HG03060 (cell line): ENCODE results near the gene PCDHAC1.
"Not testable (repeated sequence)": the region's sequence is repeated elsewhere in the genome, so short reads cannot be mapped to it uniquely, and the experiment has no call there.

ENCODE experiments used
- ATAC-seq: cut with Tn5 transposase; IDR thresholded peaks from one replicate; pipeline ENCODE4 v1.9.1; 2021; ENCODE audit warnings: low read depth, moderate number of reproducible peaks; ENCODE audit not compliant: unreplicated experiment

The PCDHAC1 gene, protein sequence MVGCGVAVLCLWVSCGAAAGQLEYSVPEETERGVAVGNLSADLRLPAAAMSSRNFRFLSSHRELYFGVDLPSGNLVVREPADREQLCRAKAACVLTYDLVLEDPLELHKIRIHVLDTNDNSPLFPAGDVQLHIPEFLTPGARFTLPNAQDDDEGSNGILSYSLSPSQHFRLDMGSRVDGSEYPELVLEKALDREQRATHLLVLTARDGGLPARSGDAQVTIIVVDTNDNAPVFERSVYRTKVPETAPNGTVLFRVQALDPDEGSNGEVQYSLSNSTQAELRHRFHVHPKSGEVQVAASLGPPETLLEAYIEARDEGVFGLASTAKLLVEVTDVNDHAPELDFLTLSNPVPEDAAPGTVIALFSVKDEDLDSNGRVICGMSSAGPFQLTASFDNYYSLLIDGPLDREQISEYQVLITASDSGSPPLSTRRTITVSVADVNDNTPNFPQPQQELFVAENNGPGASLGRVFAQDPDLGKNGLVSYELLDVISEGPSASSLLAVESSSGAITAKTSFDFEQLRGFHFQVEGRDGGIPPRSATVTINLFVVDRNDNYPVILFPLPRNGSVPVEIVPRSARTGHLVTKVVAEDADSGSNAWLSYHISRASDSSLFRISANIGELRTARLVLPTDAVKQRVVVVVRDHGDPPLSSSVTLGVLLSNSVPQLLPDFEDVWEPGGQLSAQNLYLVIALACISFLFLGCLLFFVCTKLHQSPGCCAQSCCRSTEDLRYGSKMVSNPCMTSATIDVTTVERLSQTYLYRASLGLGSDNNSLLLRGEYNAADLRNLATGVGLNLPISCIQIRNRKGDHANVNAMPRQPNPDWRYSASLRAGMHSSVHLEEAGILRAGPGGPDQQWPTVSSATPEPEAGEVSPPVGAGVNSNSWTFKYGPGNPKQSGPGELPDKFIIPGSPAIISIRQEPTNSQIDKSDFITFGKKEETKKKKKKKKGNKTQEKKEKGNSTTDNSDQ

DNA sequence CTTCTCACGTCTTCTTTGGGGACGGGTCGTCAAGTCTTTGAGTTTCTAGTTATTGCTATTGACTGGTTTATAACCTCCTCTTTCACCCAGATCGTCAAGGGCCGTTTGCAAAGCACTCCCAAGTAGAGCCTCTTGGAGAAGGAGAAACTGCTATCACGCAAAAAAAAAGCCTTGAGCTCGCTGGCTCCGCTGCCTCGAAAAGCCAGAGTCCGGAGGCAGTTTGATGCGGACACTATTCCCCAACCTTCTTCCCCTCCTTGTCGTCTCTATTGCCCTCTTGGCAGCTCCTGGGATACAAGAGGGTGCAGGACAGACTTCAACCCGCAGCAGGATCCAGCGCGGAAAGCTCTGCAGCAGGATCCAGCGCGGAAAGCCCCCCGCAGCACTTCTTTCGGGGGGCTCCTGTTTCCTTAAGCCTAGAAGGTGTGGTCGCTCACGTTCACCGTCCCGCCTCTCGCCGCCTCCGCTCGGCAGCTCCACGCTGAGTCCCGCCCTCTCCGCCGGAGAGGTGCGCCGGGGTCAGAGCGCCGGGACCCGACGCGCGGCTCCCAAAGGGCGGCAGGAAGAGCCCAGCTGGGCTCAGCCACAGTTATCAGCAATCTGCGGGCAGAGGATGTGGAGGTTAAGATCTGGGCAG, at the start of gene PCDHAC1:
TSS of gene PCDHAC1 (plus strand) at position 494 of the 637 bp plus-strand sequence. CDS start 594 bp downstream, outside the sequence.
- ATAC-seq, result no peak

DNA sequence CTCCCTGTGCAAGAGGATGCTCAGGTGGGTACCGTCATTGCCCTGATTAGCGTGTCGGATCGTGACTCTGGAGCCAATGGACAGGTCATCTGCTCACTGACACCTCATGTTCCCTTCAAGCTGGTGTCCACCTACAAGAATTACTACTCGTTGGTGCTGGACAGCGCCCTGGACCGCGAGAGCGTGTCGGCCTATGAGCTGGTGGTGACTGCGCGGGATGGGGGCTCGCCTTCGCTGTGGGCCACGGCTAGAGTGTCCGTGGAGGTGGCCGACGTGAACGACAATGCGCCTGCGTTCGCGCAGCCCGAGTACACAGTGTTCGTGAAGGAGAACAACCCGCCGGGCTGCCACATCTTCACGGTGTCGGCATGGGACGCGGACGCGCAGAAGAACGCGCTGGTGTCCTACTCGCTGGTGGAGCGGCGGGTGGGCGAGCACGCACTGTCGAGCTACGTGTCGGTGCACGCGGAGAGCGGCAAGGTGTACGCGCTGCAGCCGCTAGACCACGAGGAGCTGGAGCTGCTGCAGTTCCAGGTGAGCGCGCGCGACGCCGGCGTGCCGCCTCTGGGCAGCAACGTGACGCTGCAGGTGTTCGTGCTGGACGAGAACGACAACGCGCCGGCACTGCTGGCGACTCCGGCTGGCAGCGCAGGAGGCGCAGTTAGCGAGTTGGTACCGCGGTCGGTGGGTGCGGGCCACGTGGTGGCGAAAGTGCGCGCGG, 49.4 kb upstream of the PCDHAC1 start:
- ATAC-seq, result not testable (repeated sequence)

DNA sequence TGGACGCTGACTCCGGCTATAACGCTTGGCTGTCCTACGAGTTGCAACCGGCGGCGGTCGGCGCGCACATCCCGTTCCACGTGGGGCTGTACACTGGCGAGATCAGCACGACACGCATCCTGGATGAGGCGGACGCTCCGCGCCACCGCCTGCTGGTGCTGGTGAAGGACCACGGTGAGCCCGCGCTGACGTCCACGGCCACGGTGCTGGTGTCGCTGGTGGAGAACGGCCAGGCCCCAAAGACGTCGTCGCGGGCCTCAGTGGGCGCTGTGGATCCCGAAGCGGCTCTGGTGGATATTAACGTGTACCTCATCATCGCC, 48.9 kb upstream of the PCDHAC1 start:
- ATAC-seq, result no peak

DNA sequence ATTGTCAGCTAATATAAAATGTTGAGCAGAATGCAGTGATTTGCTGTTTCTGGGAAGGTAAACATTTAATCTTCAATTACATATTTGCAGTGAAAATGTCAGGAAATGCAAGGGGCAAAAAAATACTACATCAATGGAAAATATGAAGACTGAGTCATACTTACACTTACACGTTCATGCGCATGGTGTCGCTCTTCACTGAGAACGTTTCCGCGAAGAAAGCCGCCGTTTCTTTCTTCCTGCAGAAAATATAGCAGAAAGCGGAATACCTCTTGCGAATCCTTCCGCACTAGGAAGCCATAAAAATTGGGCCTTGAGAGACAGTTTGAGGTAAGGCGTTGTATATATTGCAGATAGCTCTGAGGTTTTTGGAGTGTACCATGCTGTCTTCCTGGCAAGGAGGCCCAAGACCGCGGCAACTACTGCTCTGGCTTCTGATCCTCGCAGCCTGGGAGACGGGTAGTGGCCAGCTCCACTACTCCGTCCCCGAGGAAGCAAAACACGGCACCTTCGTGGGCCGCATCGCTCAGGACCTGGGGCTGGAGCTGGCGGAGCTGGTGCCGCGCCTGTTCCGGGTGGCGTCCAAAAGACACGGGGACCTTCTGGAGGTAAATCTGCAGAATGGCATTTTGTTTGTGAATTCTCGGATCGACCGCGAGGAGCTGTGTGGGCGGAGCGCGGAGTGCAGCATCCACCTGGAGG, 44.1 kb upstream of the PCDHAC1 start, which contains the start of gene PCDHA13:
TSS of gene PCDHA13 (plus strand) at position 236 of the 702 bp plus-strand sequence. CDS start at position 381, 145 bp downstream.
- ATAC-seq, result no peak

DNA sequence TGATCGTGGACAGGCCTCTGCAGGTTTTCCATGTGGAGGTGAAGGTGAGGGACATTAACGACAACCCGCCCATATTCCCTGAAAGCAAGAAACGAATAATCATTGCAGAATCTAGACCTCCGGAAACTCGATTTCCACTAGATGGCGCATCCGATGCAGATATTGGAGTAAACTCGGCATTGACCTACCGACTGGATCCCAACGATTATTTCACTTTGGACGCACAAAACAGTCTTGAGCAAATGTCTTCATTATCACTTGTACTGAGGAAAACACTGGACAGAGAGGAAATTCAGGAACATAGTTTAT, 43.6 kb upstream of the PCDHAC1 start:
- no peak for ATAC-seq

DNA sequence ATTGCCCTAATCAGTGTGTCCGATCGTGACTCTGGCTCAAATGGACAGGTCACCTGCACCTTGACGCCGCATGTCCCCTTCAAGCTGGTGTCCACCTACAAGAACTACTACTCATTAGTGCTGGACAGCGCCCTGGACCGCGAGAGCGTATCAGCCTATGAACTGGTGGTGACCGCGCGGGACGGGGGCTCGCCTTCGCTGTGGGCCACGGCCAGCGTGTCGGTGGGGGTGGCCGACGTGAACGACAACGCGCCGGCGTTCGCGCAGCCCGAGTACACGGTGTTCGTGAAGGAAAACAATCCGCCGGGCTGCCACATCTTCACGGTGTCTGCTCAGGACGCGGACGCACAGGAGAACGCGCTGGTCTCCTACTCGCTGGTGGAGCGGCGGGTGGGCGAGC, 42.7 kb upstream of the PCDHAC1 start:
- ATAC-seq, result no peak

DNA sequence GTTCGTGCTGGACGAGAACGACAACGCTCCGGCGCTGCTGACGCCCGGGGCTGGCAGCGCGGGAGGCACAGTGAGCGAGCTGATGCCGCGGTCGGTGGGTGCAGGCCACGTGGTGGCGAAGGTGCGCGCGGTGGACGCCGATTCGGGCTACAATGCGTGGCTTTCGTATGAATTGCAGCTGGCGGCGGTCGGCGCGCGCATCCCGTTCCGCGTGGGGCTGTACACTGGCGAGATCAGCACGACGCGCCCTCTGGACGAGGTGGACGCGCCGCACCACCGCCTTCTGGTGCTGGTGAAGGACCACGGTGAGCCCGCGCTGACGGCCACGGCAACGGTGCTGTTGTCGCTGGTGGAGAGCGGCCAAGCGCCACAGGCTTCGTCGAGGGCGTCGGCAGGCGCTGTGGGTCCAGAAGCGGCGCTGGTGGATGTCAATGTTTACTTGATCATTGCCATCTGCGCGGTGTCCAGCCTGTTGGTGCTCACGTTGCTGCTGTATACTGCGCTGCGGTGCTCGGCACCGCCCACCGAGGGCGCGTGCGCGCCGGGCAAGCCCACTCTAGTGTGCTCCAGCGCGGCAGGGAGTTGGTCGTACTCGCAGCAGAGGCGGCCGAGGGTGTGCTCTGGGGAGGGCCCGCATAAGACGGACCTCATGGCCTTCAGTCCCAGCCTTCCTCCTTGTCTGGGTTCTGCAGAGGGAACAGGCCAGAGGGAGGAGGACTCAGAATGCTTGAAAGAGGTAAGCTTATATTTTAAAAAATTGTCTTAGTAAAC, 42.0 kb upstream of the PCDHAC1 start:
- ATAC-seq, result no peak

DNA sequence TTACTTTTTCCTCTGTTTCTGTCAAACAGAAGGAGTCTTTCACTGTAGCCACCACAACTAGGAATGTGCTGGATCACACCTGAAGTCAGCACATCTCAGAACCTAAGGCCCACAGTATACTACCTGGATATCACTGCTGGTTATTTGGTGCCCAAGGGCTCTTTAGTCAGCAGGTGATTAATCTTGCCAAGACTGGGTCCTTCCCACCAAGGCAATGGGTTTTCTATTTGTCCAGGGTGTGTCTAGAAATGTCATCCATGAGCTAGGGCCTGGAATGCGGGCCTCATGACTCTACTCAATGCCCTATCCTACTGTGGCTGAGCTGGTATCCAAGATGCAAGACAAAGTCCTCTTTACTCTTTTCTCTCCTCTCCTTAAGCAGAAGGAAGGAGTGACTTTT, 9.8 kb upstream of the PCDHAC1 start:
- no peak for ATAC-seq

DNA sequence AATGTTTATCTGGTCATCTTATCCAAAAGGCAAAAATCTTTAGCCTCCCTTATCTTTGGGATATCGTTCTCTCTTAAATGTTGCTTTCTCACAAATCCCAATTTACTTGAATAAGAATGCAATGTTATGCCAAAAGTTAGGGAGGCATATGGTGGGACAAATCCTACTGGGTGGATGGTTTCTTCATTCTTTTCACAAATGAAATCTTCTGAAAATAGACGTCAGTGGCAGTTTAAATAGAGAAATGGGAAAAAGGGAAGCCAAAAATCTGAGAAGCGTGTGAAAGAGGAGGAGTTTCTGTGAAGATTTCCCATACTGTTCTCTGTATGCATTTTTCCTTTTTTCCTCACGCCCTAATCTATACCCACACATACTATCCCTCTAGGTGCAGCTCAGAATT, 2.5 kb upstream of the PCDHAC1 start:
- no peak for ATAC-seq

DNA sequence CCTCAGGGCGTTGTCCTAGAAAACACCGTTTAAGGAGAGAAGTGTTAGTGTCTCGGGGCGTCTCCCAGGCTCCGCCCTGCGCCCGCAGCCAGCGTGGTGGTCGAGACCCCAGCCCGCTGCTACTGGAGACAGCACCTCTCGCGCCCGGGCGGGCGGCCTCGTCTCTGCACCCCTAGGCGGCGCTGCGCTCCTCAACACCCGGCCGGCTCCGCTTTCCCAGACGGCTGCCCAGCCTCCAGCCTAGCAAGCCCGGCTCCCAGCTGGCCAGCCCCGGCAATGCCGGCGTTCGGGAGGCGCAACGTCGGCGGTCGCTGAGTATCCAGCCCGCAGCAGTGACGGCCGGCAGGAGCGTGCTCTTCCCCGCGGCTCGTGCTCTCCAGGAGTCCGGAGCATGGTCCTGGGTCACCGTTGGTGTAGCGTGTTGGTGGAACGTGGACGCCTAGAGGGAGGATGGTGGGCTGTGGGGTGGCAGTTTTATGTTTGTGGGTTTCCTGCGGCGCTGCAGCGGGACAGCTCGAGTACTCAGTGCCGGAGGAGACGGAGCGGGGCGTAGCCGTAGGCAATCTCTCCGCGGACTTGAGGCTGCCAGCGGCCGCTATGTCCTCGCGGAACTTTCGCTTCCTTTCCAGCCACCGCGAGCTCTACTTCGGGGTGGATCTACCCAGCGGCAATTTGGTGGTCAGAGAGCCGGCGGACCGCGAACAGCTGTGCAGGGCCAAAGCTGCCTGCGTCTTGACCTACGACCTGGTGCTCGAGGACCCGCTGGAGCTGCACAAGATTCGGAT, 536 bp downstream of the PCDHAC1 start:
- no peak for ATAC-seq

DNA sequence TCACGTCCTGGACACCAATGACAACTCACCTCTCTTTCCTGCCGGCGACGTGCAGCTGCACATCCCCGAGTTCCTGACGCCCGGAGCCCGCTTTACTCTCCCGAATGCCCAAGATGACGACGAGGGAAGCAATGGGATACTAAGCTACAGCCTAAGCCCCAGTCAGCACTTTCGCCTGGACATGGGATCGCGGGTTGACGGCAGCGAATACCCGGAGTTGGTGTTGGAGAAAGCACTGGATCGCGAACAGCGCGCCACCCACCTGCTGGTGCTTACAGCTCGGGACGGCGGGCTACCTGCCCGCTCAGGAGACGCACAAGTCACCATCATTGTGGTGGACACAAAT, 1.1 kb downstream of the PCDHAC1 start:
- no peak for ATAC-seq

DNA sequence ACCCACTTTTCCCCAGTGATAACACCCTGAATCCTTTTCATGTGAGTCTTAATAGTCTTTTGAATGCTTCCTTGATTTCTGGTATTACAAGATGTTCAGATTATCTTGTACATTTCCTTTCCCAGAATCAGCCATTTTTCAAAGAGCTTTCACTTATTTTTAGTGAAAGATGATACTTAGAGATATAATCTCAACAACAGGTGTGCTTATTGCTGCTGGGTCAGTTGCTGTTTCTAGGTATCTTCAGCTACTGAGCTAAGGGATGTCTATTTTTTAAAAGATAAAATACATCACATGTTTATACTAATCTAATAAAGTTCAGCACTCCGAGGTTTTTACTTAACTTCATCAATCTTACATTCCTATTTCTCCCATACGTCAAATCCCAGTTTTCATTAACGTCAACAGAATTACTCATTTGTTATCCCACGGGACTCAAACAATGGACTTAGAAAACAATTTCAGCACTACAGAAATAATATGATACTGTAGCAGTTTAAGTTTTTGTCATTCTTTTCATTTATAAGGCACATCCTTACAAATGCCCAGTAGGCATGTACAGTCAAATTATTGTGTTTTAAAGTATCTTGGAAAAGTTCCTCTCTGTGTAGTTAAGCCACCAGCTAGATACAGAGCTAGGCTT, 9.0 kb downstream of the PCDHAC1 start:
- ATAC-seq, result no peak

DNA sequence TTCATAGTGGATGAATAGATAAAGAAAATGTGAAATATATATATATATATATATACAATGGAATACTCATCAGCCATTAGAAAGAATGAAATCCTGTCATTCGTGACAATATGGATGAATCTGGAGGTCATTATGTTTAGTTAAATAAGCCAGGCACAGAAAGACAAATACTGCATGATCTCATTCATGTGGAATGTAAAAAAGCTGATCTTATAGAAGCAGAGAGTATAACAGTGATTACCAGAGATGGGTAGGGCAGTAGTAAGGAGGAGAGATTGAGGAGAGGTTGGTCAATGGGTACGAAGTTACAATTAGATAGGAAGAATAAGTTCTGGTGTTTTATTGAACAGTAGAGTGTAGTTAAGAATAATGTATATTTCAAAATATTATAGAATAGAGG, 20.5 kb downstream of the PCDHAC1 start:
- ATAC-seq, result no peak

DNA sequence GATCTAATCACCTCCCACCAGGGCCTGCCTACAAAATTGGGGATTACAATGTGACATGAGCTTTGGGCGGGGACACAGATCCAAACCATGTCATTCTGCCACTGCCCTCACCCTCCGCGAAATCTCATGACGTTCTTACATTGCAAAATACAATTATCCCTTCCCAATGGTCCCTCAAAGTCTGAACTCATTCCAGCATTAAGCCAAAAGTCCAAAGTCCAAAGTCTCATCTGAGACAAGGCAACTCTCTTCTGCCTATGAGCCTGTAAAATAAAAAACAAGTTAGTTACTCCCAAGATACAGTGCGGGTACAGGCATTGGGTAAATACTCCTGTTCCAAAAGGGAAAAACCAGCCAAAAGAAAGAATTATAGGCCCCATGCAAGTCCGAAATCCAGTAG, 25.5 kb downstream of the PCDHAC1 start:
- no peak for ATAC-seq

DNA sequence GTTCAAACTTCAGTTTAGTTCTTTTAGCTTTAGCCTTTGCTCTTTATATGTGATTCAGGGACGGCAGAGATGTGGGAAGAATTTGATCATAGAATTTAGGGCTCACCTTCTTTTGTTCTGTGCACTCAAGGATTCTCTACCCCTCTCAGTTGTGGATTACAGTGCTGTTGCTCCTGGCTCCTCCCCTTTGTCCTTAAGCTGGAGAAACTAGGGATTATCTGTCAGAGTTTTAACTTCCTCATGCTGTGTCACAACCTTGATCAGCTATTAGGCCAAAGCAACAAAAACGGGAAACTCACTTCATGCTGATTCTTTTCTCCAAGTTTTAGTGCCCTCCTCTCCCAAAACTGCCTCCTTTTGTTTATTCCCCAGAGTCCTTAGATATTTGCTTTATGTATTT, 27.1 kb downstream of the PCDHAC1 start:
- no peak for ATAC-seq

DNA sequence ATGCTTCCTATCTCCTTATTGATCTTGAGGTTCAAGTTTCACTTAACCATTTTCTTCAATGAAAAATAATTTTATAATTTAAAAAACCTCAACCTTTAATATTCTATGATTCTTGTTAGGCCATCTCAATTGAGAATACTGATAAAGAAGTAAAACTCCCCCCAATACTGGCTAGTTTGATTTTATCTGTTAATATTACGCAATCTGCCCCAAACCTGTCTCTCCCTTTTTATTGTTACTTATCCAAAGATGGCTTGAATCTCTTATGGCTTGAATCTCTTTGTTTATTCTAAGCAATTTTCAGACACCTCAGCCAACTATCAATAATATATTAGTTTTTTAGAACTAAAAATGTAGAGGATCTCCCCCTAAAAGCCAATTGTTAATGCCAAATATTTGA, 36.1 kb downstream of the PCDHAC1 start:
- ATAC-seq, result no peak

DNA sequence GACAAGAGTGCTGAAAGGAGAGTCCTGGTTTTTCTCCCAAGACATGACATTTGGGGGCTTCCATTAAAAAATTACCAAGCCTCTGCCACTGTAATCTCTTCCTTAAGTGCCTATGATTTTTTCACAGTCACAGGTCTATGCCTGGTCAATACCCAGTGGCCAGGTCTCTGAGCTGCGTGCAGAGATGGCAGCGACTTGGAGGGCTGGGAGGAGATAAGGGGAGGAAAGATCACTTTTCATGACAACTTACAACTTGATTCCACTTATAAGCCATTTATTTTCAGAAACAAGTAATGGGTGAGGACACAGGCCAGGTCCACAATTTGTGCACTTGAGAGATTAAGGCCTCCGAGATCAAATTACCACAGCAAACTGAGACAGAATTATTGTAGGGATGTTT, 38.3 kb downstream of the PCDHAC1 start:
- no peak for ATAC-seq

DNA sequence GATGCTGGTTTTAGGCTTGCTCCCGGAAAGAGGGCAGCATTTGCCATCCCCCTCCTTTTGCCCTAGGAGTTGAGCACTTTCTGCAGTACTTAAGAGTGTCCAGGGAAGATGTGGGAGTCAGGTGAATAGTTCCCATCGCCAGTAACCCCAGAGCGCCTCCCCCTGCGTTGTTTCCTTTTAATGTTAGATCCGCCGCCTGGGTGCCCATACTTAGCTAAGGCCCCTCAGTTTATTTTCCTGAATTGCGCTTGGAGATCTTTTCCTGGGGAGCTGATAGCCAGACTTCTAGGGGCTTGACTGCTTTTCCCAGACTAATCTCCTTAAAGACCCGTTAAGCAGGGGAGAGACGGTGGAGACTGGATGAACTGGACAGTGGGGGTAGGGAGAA, 39.8 kb downstream of the PCDHAC1 start:
- no peak for ATAC-seq
